HG02571 (cell line): ENCODE data around the gene HAND2.

Experiments
- ATAC-seq: cut with Tn5 transposase; IDR thresholded peaks from one replicate; pipeline ENCODE4 v1.9.1; 2021; ENCODE audit warnings: mild to moderate bottlenecking, moderate library complexity; ENCODE audit not compliant: unreplicated experiment

The HAND2 gene

DNA sequence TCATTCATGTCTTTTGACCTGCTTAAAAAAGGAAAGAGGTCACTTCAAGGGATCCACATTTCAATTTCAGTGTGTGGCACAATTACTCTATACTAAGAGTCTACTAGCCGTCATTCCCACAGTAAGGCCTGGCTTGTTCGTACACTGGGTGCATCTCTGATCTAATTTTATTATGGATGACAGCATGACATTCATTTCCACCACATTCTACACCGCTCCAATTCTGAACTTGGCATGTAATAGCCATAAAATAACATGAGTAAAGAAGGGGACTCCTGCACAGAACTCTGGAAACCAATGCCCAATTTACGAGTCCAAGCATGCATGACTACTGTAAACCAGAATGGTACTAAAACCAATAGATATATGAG lies 51.1 kb downstream of the HAND2 start:
- no peak for ATAC-seq

DNA sequence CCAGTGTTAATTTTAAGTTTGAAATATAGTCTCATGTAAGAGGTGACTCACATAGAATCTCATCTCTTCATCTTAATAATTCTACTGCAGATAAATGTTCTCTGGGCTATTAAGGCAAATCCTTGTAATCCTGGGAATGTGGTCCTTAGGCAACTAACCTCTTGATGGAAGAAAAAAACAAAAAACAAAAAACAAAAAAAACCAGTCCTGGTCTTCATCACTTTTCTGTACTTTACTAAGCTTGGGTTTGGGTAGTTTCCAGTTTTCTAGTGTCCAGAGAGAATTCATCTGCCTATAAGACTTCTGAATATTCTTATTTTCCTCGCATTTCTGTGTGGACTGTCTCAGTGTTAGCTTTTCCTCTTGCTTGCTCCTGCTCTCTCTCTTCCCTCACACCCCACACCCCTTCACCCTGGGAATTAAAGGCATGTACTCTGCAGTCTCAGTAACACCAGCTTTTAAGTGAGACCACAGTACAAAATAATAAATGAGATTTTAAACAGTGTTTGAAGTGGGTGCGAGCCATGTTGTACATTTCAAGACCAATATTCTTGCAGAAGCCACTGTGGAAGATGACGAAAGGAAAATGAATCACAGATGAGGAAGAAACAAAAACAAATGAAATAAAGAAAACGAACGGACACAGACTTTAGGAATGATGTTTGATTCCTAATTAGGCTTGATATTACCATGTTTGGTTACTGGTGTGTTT lies 51.7 kb downstream of the HAND2 start:
- no peak for ATAC-seq

DNA sequence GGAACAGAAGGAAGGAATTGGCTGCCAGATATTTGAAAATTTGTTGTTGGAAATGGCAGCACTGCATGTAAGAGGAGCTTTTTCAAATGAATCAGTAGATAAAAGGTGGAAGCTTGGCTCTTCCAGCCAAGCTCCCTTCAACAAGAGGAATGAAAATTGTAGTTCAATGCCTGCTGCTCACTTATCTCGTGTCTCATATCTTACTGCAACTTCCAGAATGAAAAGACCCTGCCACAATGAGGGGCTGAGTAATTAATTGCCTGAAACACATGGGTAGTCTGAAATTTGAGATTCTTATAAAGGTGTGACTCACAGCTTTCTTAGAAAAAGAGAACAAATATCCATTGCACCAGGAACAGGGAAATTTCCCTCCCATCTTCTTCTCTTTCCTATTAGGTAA lies 53.0 kb downstream of the HAND2 start:
- no peak for ATAC-seq
